Transverse colon (tissue), 4 donors: ENCODE results near the gene MFSD6L. TPM values are rescaled to one million over a fixed set of nuclear protein-coding genes. Genes with fewer than 3 reads are reported as not detected.

Experiments
- DNase-seq: peaks from one replicate; pipeline ENCODE4 v3.0.0-alpha.2; 2019
- H3K27ac ChIP-seq, 4 donors: fragments of 200-600 bp; sonication (generic); 2 replicates each; pipeline ENCODE4 v1.5.1; 2016 to 2018; ENCODE audit warnings: inconsistent platforms in 4 of 4
- H3K27me3 ChIP-seq: fragments of 200-600 bp; sonication (generic); 2 replicates; pipeline ENCODE4 v1.5.1; 2017; ENCODE audit warnings: inconsistent platforms
- H3K36me3 ChIP-seq, 4 donors: fragments of 200-600 bp; sonication (generic); 2 replicates each; pipeline ENCODE4 v1.5.1; 2017 to 2019; ENCODE audit warnings: inconsistent platforms in 4 of 4
- H3K4me1 ChIP-seq, 4 donors: fragments of 200-600 bp; sonication (generic); 2 replicates each; pipeline ENCODE4 v1.5.1; 2017 to 2020; ENCODE audit warnings: inconsistent platforms in 4 of 4
- H3K4me3 ChIP-seq, 4 donors: fragments of 200-600 bp; sonication (generic); 1 replicate in 1 of 4; 2 replicates in 3 of 4; pipeline versions ENCODE4 v1.5.1 to v1.6.1; 2017 to 2019; ENCODE audit warnings: inconsistent platforms in 4 of 4
- H3K9me3 ChIP-seq, 2 donors: fragments of 200-600 bp; sonication (generic); 2 replicates each; pipeline ENCODE4 v1.5.1; 2017 to 2019; ENCODE audit warnings: inconsistent platforms in 2 of 2
- EP300 ChIP-seq: sonication (generic); formaldehyde crosslinking; IDR thresholded peaks from one replicate; pipeline ENCODE4 v1.6.1; 2017; ENCODE audit warnings: antibody characterized with exemption, low read depth
- POLR2A ChIP-seq: fragments of 450-650 bp; IDR thresholded peaks from one replicate; pipeline ENCODE4 v1.6.1; 2016; ENCODE audit warnings: antibody characterized with exemption, mild to moderate bottlenecking, moderate library complexity
- POLR2AphosphoS5 ChIP-seq, 3 donors: sonication (generic); formaldehyde crosslinking; IDR thresholded peaks; one replicate each; pipeline ENCODE4 v1.6.1; 2016; ENCODE audit warnings: antibody characterized with exemption in 3 of 3
- WGBS, 2 donors: methylation state at CpG; one replicate each; pipeline ENCODE4 v1.1.5; 2018; ENCODE audit warnings: low coverage in 1 of 2; 5-methylcytosine and 5-hydroxymethylcytosine counted together
- in situ Hi-C, 4 donors: fragments of 200-750 bp; cut with MboI; loops; one replicate each; pipeline versions ENCODE4 v1.15.0 to v1.15.1; 2017; ENCODE audit warnings: low sequenced_read_pairs in 3 of 4, low pct_ligation_motif_present in 1 of 4, low pct_unique_long_range_greater_than_20kb in 1 of 4
- intact Hi-C: fragments of 100-400 bp; cut with DNase I; formaldehyde crosslinking; loops from one replicate; pipeline ENCODE4 v1.15.1; 2023; ENCODE audit warnings: low total_unique reads
- total RNA-seq, 4 donors: library from RNA; depleted of rRNA; stranded (reverse); fragments of >200 nt; gene quantifications; one replicate each; pipeline ENCODE4 v1.1.0, GENCODE V29; 2016
- TF ChIP-seq, protein P1 (sequence below), 5 experiments: fragments of 200-600 bp in 3 of 5; fragments of 450-650 bp in 2 of 5; sonication (generic) in 3 of 5; IDR thresholded peaks; 1 replicate in 2 of 5; 2 replicates in 3 of 5; pipeline ENCODE4 v1.5.1; 2016 to 2017; ENCODE audit warnings: antibody characterized with exemption in 5 of 5, inconsistent platforms in 3 of 5, mild to moderate bottlenecking in 2 of 5, moderate library complexity in 1 of 5

The MFSD6L gene
- total RNA-seq, 4 donors from 2014 or later: 0.40 to 5.1 (median 3.8) TPM; not detected in 1

DNA sequence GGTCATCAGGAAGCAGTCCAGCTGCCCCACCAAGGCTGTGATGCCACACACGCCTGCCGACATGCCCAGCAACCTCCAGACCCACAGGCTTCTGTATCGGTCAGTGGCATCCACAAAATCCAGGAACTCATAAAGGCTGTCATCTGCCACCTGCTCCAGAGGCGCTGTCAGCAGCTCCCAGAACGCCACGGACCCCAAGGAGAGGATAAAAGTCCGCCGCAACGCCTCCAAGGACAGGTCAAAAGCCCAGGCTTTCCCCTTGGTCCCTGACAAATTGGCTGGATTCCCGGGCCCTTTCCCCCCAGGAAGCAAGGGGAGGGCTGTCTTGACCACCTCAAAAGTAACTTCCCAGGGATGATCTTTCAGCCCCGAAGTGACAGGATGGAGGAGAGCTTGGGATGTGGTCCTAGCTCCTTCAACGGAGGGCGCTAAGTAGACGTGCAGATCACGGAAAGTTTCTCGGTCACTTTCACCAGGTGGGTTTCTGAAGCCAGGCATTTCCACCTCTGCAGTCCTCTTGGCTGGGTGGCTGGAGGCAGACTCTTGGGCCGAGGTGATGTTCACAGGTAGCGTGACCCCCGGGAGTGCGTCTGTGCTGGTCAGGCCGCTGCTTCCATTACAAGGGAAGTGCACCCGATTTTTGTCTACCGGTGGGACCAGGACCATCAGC, 854 bp downstream of the MFSD6L start:
- in situ Hi-C loops (no loop called here), intact Hi-C loops (no loop called here)
- H3K36me3 ChIP-seq: no peaks in the 10 kb centered on the region
- H3K4me3 ChIP-seq: peak overlapping the region in 2 of 4 donors; percentile 43 to 48
- H3K27ac ChIP-seq: peak overlapping the region in 2 of 4 donors; percentile 47 to 60
- H3K27me3 ChIP-seq: peaks cover 9% of the 10 kb centered on the region
- H3K9me3 ChIP-seq: no peaks in the 10 kb centered on the region
- WGBS, 2 donors: 85% methylated on average over 23 of the region's 23 CpGs; no CpG with 5 or more reads in 1 of the 2 donors
- TF ChIP-seq EP300: no peak
- TF ChIP-seq POLR2AphosphoS5 (IDR thresholded peaks at IDR 0.05): no peak
- no peak for TF ChIP-seq POLR2A
- TF ChIP-seq, protein P1, sequence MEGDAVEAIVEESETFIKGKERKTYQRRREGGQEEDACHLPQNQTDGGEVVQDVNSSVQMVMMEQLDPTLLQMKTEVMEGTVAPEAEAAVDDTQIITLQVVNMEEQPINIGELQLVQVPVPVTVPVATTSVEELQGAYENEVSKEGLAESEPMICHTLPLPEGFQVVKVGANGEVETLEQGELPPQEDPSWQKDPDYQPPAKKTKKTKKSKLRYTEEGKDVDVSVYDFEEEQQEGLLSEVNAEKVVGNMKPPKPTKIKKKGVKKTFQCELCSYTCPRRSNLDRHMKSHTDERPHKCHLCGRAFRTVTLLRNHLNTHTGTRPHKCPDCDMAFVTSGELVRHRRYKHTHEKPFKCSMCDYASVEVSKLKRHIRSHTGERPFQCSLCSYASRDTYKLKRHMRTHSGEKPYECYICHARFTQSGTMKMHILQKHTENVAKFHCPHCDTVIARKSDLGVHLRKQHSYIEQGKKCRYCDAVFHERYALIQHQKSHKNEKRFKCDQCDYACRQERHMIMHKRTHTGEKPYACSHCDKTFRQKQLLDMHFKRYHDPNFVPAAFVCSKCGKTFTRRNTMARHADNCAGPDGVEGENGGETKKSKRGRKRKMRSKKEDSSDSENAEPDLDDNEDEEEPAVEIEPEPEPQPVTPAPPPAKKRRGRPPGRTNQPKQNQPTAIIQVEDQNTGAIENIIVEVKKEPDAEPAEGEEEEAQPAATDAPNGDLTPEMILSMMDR (IDR thresholded peaks at IDR 0.05): no peak
- no peak for DNase-seq
- peaks cover 4 to 11% (median 5%) of the 10 kb centered on the region in 4 donors for H3K4me1 ChIP-seq

DNA sequence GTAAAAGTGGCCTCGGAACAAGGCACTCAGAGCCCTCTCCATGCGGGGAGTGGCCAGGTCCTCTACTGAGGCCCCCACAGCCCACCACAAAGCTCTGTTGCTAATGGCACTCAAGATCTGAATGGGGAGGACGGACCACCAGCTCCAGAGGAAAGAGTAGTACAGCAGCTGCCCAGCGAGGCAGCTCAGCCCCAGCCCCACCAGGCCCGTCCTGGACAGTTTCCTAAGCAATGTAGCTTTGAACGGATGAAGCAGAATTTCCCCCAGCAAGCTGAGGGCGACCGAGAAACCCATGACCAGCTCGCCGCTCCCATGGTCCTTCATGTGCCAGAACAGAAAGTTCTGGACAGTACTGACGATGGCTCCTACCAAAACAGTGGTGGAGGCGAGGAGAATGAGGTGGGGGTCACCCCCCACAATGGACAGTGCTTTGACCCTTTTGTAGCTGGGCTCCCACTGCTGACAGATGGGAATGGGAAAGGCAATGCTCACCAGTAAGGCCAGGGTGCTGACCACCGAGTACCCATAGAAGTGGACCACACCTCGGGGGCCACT, 1.5 kb downstream of the MFSD6L start:
- H3K9me3 ChIP-seq: no peaks in the 10 kb centered on the region
- no peaks in the 10 kb centered on the region for H3K36me3 ChIP-seq
- 79% methylated on average over 13 of the region's 14 CpGs; no CpG with 5 or more reads in 1 of the 2 donors for WGBS, 2 donors
- no peak for DNase-seq
- intact Hi-C loops (no loop called here), in situ Hi-C loops (no loop called here)
- no peak for TF ChIP-seq POLR2AphosphoS5 (IDR thresholded peaks at IDR 0.05)
- no peak for TF ChIP-seq EP300
- TF ChIP-seq POLR2A: no peak
- TF ChIP-seq, protein P1 (IDR thresholded peaks at IDR 0.05): no peak
- peaks cover 9% of the 10 kb centered on the region for H3K27me3 ChIP-seq
- no peak overlapping the region for H3K27ac ChIP-seq
- H3K4me1 ChIP-seq: peaks cover 4 to 11% (median 5%) of the 10 kb centered on the region in 4 donors
- H3K4me3 ChIP-seq: no peak overlapping the region

DNA sequence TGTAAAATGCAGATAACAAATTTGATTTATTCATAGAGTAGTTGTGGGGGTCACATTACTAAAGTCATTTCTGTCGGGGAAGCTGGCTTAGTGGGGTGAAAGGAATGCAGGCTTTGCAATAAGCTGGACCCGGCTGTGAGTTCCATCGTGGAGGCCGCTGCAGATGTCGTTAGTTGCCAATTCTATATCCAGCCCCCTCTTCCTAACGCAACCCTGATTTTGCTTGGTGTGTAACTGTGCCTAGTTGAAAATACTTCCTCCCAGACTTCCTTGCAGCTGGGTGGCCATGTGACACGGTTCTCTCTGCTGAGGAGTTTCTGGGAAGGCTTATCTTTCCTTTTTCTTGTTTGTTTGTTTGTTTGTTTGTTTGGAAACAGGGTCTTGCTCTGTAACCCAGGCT, 4.5 kb downstream of the MFSD6L start:
- DNase-seq: no peak
- H3K4me3 ChIP-seq: no peak overlapping the region
- H3K27ac ChIP-seq: no peak overlapping the region
- H3K36me3 ChIP-seq: no peaks in the 10 kb centered on the region
- in situ Hi-C loops: no loop called here
- TF ChIP-seq POLR2AphosphoS5 (IDR thresholded peaks at IDR 0.05) (no peak), POLR2A (no peak), EP300 (no peak)
- TF ChIP-seq, protein P1 (IDR thresholded peaks at IDR 0.05): no peak
- peaks cover 3 to 7% (median 3%) of the 10 kb centered on the region in 4 donors for H3K4me1 ChIP-seq
- H3K9me3 ChIP-seq: peaks cover 0 to 3% of the 10 kb centered on the region in 2 donors
- intact Hi-C loops: no loop called here
- WGBS, 2 donors: 69% methylated on average over 7 of the region's 7 CpGs; no CpG with 5 or more reads in 1 of the 2 donors
- peaks cover 9% of the 10 kb centered on the region for H3K27me3 ChIP-seq

DNA sequence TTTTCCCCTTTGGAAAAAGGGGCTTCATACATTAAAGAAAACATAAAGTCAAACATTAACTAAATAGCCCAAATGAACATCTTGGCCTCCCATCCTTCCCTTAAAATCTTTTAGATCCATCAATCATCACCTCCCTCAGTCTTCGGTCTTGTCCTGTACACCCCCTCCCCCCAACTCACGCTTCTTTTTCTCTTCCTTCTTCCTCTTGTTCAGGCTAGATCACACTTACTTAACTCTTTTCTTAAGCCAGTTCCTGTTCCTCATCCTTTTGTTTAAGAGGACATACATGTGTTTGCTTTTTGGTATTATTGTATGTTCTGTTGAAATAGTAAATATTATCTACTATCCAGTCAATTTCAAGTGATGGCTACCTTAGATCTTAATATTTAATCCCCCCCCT, 5.5 kb downstream of the MFSD6L start:
- Histone ChIP-seq H3K36me3 (no peaks in the 10 kb centered on the region), H3K27ac (no peak overlapping the region), H3K4me3 (no peak overlapping the region), H3K4me1 (no peaks in the 10 kb centered on the region), H3K9me3 (peaks cover 0 to 3% of the 10 kb centered on the region in 2 donors), H3K27me3 (peaks cover under 1% of the 10 kb centered on the region)
- no peak for TF ChIP-seq POLR2A
- TF ChIP-seq EP300: no peak
- TF ChIP-seq POLR2AphosphoS5 (IDR thresholded peaks at IDR 0.05): no peak
- TF ChIP-seq, protein P1 (IDR thresholded peaks at IDR 0.05): no peak
- DNase-seq: no peak
- in situ Hi-C loops (no loop called here), intact Hi-C loops (no loop called here)
- WGBS, 2 donors: 63 to 67% methylated on average over 2 of the region's 2 CpGs
